IPS-NIHi7 (cell line): Measurements from ENCODE around the gene RBM47.

Experiments used
- DNase-seq: peaks from one replicate; pipeline ENCODE4 v3.0.0; 2012; ENCODE audit warnings: mixed read lengths; ENCODE audit errors: extremely low spot score

Gene RBM47

GRCh38 chr4:40492691-40493090 lies 137.0 kb downstream of the RBM47 start:
- no peak for DNase-seq

GRCh38 chr4:40490481-40490880 lies 139.2 kb downstream of the RBM47 start:
- no peak for DNase-seq

GRCh38 chr4:40489961-40490360 lies 139.7 kb downstream of the RBM47 start:
- DNase-seq: no peak

GRCh38 chr4:40486534-40486933 lies 143.1 kb downstream of the RBM47 start:
- no peak for DNase-seq

- no peak for DNase-seq
These were observed 145.1 kb downstream of the RBM47 start for GRCh38 chr4:40484346-40485090.

- peak; percentile 24 for DNase-seq
These were observed 146.5 kb downstream of the RBM47 start for GRCh38 chr4:40482985-40483647.

- DNase-seq: no peak
These were observed 147.7 kb downstream of the RBM47 start for GRCh38 chr4:40481977-40482376.

GRCh38 chr4:40480291-40480690 lies 149.4 kb downstream of the RBM47 start:
- DNase-seq: no peak

GRCh38 chr4:40479378-40479777 lies 150.3 kb downstream of the RBM47 start:
- DNase-seq: no peak

GRCh38 chr4:40475609-40476008 lies 154.1 kb downstream of the RBM47 start:
- DNase-seq: no peak

- DNase-seq: no peak
These were observed 155.9 kb downstream of the RBM47 start for GRCh38 chr4:40473578-40474388.

GRCh38 chr4:40471923-40472322 lies 157.7 kb downstream of the RBM47 start:
- no peak for DNase-seq

GRCh38 chr4:40466789-40467188 lies 162.9 kb downstream of the RBM47 start:
- DNase-seq: no peak

GRCh38 chr4:40462326-40462725 lies 167.3 kb downstream of the RBM47 start:
- DNase-seq: no peak

GRCh38 chr4:40461879-40462278 lies 167.8 kb downstream of the RBM47 start:
- DNase-seq: no peak

- DNase-seq: no peak
These were observed 168.6 kb downstream of the RBM47 start for GRCh38 chr4:40461062-40461461.

- DNase-seq: no peak
These were observed 171.0 kb downstream of the RBM47 start for GRCh38 chr4:40458683-40459082.

GRCh38 chr4:40458109-40458508 lies 171.6 kb downstream of the RBM47 start:
- DNase-seq: no peak

- DNase-seq: no peak
These were observed 174.2 kb downstream of the RBM47 start for GRCh38 chr4:40455340-40455902.

GRCh38 chr4:40454816-40455215 lies 174.8 kb downstream of the RBM47 start:
- DNase-seq: no peak

- no peak for DNase-seq
These were observed 175.8 kb downstream of the RBM47 start for GRCh38 chr4:40453912-40454311.

GRCh38 chr4:40448875-40449274 lies 180.8 kb downstream of the RBM47 start:
- DNase-seq: no peak
